Stimulated activated CD8-positive, alpha-beta memory T cell treated with anti-CD3 and anti-CD28 coated beads, Interleukin-7, amount 100 ng/mL, for 1 hour (primary cell): Measurements from ENCODE around the gene ANTKMT.

Experiments
- DNase-seq, 2 donors: peaks; one replicate each; pipeline ENCODE4 v3.0.0-alpha.2; 2020; ENCODE audit warnings: low read depth in 2 of 2

ANTKMT gene

DNA sequence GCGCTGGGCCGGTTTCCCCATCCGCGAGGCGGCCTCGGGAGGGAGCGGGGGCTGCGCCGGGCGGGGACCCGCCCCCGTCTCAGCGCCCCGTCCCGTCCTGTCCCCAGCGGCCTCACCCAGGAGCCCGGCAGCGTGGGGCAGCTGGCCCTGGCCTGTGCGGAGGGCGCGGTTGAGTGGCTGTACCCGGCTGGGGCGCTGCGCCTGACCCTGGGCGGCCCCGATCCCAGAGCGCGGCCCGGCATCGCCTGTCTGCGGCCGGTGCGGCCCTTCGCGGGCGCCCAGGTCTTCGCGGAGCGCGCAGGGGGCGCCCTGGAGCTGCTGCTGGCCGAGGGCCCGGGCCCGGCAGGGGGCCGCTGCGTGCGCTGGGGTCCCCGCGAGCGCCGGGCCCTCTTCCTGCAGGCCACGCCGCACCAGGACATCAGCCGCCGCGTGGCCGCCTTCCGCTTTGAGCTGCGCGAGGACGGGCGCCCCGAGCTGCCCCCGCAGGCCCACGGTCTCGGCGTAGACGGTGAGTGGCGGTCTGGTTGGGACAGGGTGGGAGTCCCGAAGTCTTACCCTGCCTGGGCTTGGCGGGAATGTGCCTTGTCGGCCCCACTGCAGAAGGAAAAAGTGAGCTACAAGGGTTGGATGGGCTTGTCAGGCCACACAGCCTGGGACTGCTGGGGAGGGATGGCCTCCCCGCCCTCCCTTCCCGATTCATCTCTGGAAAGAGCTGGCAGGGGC lies 5.3 kb upstream of the ANTKMT start:
- no peak for DNase-seq

DNA sequence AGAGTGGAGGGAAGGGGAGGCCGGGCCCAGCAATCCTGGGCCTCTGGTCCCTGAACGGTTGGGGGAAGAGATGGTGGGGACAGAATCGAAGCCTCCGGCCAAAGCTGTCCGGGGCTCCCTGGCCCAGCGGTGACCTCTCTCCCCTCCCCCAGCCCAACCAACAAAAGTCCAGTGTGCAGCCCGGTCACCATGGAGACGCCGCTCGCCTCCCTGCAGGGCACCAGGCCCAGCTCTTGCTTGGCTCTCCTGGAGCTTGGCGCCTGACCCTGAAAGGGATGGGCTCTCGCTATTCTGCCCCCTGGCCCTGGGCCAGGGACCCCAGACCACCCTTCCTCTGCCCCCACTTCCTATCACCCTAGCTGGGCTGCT lies 4.8 kb upstream of the ANTKMT start:
- no peak for DNase-seq

DNA sequence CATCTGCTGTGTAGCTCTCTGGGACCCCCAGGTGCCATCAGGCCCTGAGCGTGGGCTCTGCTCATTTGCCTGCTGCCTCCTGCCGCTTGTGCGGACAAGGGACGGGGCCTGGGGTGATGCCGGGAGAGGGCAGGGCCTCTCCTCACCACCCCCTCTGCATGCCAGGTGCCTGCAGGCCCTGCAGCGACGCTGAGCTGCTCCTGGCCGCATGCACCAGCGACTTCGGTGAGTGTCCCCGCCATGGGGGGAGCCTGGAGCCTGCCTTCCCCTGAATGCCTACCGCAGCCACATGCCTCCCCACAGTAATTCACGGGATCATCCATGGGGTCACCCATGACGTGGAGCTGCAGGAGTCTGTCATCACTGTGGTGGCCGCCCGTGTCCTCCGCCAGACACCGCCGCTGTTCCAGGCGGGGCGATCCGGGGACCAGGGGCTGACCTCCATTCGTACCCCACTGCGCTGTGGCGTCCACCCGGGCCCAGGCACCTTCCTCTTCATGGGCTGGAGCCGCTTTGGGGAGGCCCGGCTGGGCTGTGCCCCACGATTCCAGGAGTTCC lies 4.1 kb upstream of the ANTKMT start:
- DNase-seq, result no peak

DNA sequence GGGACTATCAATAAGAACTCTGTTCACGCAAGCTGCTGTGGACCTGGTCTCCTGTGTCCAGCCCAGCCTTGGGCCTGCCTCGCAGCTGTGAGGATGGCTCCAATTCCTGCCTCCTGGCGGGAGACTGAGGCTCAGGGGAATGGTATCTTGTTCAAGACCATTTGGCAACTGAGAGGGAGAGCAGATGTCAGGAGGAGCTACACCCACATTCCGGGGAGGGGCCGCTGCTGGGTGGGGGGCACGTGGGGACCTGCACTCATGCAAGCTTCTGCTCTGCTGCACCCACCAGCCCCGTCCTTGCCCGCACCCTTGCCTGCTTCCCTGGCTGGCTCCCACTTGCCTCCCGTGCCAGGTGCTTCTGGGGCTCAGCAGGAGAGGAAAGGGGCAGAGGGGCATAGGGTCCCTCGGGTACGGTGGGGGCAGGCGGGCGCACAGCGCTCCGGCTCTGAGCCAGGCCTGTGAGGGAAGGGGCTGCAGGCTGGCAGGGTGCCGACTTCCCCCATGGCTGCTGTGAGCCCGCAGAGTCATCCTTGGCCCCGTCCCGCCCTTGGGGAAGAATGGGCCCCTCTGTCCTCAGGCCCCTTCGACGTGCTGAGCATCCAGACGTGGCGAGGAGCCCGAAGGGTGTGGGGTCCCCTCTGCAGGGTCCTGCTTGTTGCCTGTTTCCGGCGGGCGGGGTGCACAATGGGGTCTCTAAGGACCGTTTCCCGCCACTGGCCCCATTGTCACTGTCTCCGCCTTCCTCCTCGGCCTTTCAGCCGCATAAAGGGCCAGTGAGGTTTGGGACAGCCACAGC lies 3.3 kb upstream of the ANTKMT start:
- no peak for DNase-seq

DNA sequence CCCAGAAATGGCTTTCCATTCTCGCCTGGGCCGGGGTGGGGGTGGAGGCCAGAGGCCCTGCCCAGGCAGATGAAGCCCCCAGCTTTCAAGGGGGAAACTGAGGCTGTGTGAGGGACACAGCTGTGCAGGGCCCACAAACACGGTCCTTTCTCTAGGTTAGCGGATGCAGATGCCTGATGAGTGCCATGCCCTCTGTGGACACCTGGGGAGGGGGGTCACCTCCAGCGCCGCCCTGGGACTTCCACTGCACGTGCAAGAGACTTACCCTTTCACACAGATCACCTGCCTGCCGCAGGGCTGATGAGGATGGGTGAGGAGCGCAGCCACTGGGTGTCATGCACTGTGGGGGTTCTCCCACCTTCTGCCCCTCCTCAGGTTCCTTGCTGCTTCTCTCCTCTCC lies 2.6 kb upstream of the ANTKMT start:
- no peak for DNase-seq

DNA sequence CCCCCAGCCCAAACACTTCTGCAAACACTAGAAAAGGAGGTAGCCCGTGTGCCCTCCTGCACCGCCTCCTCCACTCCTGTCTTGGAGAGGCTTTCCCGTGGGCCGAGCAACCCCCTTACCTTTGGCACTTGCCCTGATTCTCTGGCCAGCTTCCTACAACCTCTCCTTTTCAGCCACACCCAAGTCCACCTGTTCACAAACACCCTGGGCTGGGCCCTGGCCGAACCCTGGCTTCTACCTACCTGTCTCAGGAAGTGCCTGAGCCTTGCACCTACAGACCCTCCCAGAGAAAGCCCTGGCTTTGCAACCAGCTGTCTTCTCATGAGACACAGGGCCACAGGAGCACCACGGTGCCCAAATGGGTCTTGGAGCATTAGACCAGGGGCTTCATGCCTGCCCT lies 2.0 kb upstream of the ANTKMT start:
- DNase-seq, result no peak

DNA sequence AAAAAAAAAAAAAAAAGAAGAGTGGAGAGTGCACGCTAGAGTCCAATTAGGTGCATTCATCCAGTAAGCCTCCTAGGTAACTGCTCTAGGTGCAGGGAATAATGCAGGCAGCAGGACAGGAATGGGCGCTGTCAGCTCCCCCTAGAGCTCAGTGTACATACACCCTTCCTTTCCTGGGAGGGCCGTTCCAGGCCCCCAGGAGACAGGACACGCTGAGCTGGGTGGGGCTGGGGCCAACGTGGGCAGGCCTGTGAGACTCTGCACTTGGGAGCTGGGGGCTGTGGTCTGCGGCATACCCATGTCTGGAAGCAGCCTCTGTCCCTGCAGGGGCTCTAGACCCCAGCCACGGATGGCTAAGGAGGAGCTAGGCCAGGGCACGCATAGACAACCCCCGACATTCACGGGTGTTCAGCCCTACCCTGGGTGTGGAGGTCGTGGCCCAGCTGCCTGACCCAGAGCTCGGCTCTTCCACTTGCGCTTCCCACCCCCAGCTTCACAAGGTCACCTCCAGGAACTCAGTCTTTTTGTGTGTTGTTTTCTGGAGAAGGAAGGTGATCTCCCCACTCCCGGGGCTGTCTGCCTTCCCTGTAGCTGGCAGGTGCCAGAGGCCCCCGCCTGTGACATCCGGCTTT lies 1.0 kb upstream of the ANTKMT start:
- no peak for DNase-seq

DNA sequence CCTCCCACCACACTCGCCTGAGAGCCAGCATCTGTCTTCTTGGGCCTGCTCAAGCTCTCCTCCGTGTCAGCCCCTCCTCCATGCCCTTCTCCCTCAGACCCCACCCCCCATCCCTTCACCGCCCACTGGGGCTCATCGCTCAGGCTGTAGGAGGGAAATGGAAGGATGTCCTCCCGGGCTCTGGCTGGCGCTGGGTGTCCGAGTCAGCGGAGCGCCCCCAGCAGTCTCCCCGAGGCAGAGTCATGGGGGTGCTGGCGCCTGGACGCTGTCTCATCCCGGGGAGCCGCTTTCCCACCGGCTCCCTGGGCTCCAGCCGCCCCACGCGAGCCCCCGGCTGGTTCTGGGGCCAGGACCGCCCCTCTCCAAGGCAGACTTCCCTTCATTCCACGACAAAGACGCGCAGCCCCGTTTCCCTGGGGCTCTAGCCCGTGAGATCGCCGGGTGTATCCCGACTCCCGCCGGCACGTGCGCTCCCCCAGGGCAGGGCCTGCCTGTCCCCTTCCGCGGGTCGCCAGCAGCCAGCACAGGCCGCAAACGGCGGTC lies 428 bp upstream of the ANTKMT start:
- DNase-seq, result no peak

DNA sequence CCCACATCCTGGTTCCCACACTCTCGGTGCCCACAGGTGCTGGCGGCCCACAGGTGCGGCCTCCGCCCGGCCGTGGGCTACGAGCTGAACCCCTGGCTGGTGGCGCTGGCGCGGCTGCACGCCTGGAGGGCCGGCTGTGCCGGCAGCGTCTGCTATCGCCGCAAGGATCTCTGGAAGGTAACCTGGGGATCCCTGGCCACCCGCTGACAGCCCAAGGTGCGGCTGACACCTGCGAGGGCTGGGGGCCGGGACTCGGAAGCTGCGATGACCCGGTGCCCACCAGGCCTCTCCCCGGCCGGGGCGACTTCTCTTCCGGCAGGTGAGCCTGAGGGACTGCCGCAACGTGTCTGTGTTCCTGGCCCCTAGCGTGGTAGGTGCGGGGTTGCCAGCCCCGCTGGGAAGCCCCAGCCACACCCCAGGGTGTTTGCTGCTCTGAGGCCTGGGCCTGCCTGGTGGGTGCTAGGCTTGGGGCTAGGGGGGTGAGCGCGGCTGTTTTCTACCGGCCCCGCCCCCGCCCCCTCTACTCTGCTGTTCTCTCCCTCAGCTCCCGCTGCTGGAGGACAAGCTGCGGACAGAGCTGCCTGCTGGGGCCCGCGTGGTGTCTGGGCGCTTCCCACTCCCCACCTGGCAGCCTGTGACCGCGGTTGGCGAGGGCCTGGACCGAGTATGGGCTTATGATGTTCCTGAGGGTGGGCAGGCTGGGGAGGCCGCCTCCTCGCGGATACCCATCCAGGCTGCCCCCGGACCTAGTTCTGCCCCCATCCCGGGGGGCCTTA lies 1.0 kb downstream of the ANTKMT start:
- no peak for DNase-seq

DNA sequence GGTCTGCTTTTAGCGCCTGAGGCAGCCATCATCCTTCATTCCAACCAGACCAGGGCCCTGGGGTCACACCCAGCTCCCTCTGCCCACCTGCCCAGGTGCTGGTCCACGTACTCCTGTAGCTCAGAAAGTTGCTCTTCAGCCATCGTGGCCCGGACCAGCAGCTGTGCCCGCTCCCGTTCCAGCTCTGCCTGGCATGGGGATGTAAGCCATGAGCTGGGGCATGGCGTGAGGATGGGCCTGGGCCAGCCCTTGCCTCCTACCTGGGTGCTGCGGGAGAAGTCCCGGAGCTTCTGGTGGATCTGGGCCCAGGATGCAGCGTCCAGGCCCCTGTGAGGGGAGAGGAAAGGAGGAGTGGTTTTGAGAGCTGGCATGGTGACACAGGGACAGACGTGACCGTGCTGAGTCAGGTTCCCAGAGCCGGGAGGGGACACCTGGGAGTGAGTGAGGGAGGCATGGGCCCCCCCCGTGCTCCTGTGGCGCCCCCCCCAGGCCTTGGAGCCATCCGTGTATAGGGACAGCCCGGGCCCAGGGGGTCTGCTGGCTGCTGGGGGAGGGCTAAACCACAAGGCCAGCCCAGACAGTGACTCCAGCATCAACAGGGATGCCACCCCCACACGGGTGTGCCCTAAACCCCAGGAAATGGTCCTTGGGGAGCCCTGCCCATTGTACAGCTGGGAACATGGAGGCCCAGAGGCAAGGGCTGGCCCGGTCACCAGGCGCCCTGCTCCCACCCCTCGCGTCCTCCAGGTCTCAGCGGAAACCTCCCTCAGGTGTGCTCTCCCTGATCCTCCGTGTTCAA lies 2.1 kb downstream of the ANTKMT start:
- DNase-seq, result no peak

DNA sequence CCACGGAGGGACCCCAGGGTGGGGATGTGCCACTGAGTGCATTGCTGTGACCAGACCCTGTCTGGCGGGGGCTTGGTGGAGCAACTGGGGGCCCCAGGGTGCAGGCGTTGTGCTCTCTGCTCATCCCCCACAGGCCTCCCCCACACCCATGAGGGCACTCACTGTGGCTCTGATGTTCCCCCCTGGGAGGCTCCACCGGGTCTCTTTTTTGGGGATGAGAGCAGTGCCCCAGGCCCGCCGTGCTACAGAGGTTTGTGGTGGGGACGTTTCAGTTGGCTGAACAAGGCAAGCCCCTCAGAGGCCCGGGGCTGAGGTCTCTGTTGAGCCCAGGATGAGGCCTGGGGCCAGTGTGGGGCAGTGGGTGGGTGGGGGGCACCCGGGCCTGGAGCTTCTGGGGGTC lies 2.7 kb downstream of the ANTKMT start:
- DNase-seq, result no peak

DNA sequence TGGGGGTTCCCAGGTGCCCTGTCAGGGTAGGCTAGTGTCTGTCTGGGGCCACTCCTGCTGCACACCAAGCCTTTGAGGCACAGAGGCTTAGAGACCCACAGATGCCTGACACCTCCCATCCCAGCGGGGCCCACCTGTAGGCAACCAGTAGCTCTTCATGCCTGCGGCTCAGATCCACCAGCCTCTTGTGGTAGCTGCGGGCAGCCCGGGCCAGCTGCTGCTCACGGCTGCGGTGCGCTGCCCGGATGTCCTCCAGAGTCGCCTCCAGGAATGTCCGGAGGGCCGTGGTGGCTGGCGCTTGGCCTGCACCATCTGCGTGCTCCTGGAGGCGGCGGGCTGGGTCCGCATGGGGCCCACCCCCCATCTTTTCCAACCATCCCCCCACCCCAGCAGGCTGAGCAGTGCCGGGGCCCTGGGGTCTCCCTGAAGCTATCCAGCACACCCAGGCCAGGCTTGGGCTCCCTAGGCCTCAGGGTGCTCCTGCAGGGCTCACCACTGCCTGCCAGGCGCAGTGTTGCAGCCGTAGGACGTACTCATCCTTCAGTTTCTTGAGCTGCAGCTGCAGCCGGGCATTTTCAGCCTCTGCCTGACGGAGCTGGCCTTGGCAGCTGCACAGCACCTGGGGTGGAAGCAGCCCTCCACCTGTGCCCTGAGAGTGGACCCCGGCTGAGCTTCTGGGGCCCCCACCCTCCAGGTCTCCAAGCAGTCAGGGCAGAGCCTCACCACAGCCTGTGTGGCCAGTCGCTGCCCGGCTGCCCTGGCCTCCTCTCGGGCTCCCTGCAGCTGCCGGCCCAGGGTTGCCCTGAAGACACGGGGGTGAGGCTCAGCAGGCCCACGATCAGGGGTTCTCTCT lies 3.5 kb downstream of the ANTKMT start:
- DNase-seq, result no peak

DNA sequence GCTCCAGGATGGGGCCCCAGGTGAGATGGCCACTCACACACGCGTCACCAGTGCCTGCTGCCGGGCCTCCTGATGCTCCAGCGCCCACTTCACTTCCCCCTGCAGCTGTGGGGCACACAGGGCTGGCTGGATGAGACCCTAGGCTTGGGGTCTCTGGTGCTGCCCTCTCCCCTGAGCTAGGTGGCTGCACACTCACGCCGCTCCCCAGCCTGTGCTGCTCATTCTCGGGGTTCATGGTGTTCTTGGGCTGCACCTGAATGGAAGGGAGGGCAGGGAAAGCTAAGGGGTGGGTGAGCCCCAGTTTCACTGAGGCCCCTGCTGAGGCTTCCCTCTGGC lies 4.1 kb downstream of the ANTKMT start:
- no peak for DNase-seq

DNA sequence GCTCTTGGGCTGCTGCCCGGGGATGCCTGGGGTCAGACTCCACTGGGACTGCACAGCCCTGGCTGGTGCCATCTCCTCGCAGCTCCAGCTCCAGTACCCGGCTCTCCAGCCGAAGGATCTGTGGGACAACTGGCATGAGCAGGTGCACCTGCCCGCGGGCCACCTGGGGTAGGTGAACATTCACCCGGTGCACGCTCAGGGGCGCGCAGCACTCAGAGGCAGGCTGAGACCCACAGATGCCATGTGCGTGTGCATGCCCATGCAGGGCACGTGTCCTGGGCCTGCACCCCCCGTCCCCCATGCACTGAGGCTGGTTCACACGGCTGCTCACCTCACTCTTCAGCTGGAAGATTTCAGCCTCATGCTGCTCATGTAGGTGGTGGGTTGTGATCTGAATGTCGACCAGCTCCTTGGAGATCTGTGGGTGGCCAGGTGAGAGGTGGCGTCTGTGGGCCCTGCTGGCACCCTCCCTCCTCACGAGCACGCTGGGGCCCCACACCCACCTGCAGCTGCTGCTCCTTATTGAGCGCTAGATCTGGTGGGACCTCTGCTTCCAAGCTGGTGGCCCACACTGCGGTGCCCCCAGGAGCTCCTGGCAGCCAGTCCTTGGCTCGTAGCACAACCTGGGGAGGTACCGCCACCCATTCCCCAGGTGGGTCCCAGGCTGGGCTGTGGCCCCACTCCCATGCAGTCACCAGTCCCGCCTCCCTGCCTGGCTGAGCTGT lies 4.7 kb downstream of the ANTKMT start:
- DNase-seq, result no peak

DNA sequence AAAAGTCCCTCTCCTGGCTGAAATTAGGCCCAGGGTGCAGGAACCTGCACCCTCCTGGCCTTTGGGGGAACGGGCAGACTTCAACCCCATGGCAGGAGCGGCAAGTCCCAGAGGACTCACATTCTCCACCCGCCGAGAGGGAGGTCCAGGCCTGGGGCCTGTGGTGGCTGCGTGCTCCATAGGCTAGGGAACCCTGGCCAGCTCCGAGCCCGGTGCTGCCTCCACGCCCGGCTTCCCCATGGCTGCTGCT lies 5.2 kb downstream of the ANTKMT start:
- DNase-seq, result no peak

DNA sequence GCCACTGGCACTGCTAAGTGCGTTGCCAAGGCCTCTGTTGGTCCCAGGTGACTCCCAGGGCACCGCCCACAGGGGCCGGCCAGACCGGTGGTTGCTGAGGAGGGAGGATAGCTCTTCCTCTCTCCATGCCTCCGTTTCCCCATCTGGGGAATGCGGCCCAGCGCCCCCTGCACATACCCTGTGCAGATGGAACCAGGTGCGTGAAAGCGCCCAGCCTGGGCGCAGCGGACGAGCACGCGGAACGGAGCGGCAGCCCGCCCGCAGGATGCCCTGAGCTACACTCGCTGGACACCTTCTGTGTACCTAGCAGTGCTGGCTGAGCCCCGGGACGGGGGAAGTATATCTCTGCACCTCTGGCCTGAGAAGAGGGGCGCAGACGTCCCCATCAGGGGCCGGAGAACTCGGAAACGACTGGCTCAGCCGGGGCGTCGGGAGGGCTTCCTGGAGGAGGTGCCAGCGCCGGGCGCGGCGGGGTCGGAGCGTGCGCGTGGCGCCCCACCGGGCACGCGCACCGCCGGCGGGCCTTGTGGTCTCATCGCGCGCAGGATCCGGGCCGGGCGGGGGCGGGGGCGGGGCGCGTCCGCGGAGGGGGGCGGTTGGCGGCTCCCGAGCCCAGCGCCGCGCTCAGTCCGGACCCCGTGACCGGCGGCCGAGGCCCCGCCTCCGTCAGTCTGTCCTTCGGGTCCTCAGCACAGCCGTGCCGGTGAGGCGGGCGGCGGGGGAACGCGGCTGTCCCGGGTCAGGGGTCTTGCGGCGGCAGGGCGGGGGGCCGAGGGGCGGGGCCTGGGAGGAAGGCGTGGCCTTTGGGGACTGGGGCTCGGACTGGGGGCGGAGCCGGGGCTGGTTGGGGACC lies 5.7 kb downstream of the ANTKMT start, which contains the start of the genes CCDC78 and HAGHL:
CCDC78 (minus strand) TSS at position 6 of the 853 bp plus-strand sequence. CDS start 76 bp downstream, outside the sequence.
HAGHL (plus strand) TSS at position 669 of the 853 bp plus-strand sequence. CDS start 404 bp downstream, outside the sequence.
- DNase-seq, result peak in 1 of 2 donors; percentile 45

DNA sequence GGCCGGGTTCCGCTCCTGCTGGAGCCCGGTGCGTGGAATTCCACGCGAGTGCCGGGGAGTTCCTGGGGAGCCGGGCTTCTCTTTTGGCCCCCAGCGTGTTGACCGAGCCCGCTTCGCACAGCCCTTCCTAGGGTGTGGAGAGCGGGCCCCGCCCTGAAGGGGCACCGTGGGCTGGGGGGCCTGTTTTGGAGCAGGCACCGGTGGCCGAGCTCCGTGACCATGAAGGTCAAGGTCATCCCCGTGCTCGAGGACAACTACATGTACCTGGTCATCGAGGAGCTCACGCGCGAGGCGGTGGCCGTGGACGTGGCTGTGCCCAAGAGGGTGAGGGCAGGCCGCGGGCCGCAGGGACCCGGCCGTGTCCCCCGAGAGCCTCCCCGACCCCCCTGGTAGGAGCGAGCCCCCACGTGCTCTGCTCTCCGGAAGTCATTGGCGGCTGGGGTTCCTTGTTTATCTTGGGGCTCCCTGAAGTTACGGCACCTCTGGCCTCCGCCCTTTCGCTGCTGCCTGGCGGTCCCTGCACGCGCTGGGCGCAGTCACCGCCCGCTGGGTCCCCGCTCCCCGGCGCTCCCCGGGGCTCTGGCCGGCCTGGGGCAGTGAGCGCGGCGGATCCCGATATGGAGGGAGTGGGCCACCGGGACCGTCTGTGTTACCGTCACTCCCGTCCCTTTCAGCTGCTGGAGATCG lies 6.5 kb downstream of the ANTKMT start:
- DNase-seq, result no peak
